DMS 273 treated with DMSO at 0.1 percent for 48 hours (cell line): ENCODE measurements around the gene PTPRK.
"Not testable (repeated sequence)": the region's sequence is repeated elsewhere in the genome, so short reads cannot be mapped to it uniquely, and the experiment has no call there.

Experiments
- DNase-seq: peaks from one replicate; lab custom pipeline; 2025; lab: John Stamatoyannopoulos, UW

PTPRK gene

GRCh38 chr6:128005009-128005408, 515.4 kb downstream of the PTPRK start:
- no peak for DNase-seq

- no peak for DNase-seq
These were observed 520.0 kb downstream of the PTPRK start for GRCh38 chr6:128000363-128000762.

- DNase-seq, result no peak
These were observed 521.4 kb downstream of the PTPRK start for GRCh38 chr6:127998985-127999384.

- no peak for DNase-seq
These were observed 522.8 kb downstream of the PTPRK start for GRCh38 chr6:127997496-127998164.

- no peak for DNase-seq
These were observed 523.5 kb downstream of the PTPRK start for GRCh38 chr6:127996925-127997324.

- no peak for DNase-seq
These were observed 528.3 kb downstream of the PTPRK start for GRCh38 chr6:127992144-127992543.

- no peak for DNase-seq
These were observed 530.3 kb downstream of the PTPRK start for GRCh38 chr6:127990074-127990473.

- DNase-seq, result no peak
These were observed 539.4 kb downstream of the PTPRK start for GRCh38 chr6:127980996-127981395.

GRCh38 chr6:127978185-127978584, 542.2 kb downstream of the PTPRK start:
- DNase-seq, result not testable (repeated sequence)

GRCh38 chr6:127976796-127977195, 543.6 kb downstream of the PTPRK start:
- DNase-seq, result no peak

GRCh38 chr6:127976111-127976510, 544.3 kb downstream of the PTPRK start:
- DNase-seq, result no peak

- no peak for DNase-seq
These were observed 547.6 kb downstream of the PTPRK start for GRCh38 chr6:127972815-127973214.

GRCh38 chr6:127971945-127972391, 548.4 kb downstream of the PTPRK start:
- DNase-seq, result no peak

GRCh38 chr6:127971386-127971785, 549.0 kb downstream of the PTPRK start:
- no peak for DNase-seq

GRCh38 chr6:127969701-127970100, 550.7 kb downstream of the PTPRK start:
- DNase-seq, result no peak

- DNase-seq, result no peak
These were observed 552.0 kb downstream of the PTPRK start for GRCh38 chr6:127968394-127968793.

GRCh38 chr6:127967708-127968107, 552.7 kb downstream of the PTPRK start:
- no peak for DNase-seq

- no peak for DNase-seq
These were observed 553.8 kb downstream of the PTPRK start for GRCh38 chr6:127966616-127967015.

GRCh38 chr6:127963495-127963894, 556.9 kb downstream of the PTPRK start:
- DNase-seq, result no peak

GRCh38 chr6:127959869-127960268, 560.5 kb downstream of the PTPRK start:
- no peak for DNase-seq

GRCh38 chr6:127956956-127957355, 563.4 kb downstream of the PTPRK start:
- no peak for DNase-seq

GRCh38 chr6:127956260-127956888, 564.0 kb downstream of the PTPRK start:
- peak; percentile 2 for DNase-seq

GRCh38 chr6:127954082-127954481, 566.3 kb downstream of the PTPRK start:
- no peak for DNase-seq

GRCh38 chr6:127952831-127953230, 567.6 kb downstream of the PTPRK start:
- DNase-seq, result no peak
